HCT116 (cell line): ENCODE results near the gene SGK1.
"Not testable (repeated sequence)": the region's sequence is repeated elsewhere in the genome, so short reads cannot be mapped to it uniquely, and the experiment has no call there.

Experiments used
- CEBPB ChIP-seq: IDR thresholded peaks from 2 replicates; pipeline ENCODE4 v1.6.1; 2012; ENCODE audit warnings: low read depth
- POLR2A ChIP-seq: IDR thresholded peaks from 2 replicates; pipeline ENCODE4 v1.7.0; 2011; ENCODE audit warnings: borderline replicate concordance; ENCODE audit not compliant: insufficient read depth, insufficient read length; ENCODE audit errors: extremely low read depth
- ZNF274 ChIP-seq: fragments of 200-500 bp; sonication (Bioruptor generic); IDR thresholded peaks from 2 replicates; pipeline ENCODE4 v1.6.1; 2014; ENCODE audit warnings: mild to moderate bottlenecking, low read depth, low read length, inconsistent platforms
- TF ChIP-seq, protein P1 (sequence below), 3 experiments: fragments of 200-600 bp in 1 of 3; sonication (generic) in 1 of 3; IDR thresholded peaks in 2 of 3; conservative IDR thresholded peaks in 1 of 3; 2 replicates each; pipeline ENCODE4 v1.5.1; 2012 to 2017; ENCODE audit warnings: low read depth in 2 of 3, low read length in 2 of 3, antibody characterized with exemption in 1 of 3, borderline replicate concordance in 1 of 3, control low read depth in 1 of 3, mild to moderate bottlenecking in 1 of 3, mixed read lengths in 1 of 3, mixed run types in 1 of 3, moderate library complexity in 1 of 3; ENCODE audit not compliant: insufficient read depth in 1 of 3
- TF ChIP-seq, protein P2 (sequence below): IDR thresholded peaks from 2 replicates; pipeline ENCODE4 v1.6.1; 2012

DNA sequence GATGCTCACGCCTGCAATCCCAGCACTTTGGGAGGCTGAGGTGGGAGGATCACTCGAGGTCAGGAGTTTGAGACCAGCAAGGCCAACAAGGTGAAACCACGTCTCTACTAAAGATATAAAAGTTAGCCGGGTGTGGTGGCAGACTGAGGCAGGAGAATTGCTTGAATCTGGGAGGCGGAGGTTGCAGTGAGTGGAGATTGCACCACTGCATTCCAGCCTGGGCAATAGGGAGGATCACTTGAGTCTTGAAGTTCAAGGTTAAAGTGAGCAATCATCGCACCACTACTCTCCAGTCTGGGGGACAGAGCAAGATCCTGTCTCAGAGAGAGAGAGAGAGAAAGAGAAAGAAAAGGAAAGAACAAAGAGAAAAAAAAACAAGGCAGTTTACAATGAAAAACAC, 13.5 kb downstream of the SGK1 start:
- TF ChIP-seq, protein P1, sequence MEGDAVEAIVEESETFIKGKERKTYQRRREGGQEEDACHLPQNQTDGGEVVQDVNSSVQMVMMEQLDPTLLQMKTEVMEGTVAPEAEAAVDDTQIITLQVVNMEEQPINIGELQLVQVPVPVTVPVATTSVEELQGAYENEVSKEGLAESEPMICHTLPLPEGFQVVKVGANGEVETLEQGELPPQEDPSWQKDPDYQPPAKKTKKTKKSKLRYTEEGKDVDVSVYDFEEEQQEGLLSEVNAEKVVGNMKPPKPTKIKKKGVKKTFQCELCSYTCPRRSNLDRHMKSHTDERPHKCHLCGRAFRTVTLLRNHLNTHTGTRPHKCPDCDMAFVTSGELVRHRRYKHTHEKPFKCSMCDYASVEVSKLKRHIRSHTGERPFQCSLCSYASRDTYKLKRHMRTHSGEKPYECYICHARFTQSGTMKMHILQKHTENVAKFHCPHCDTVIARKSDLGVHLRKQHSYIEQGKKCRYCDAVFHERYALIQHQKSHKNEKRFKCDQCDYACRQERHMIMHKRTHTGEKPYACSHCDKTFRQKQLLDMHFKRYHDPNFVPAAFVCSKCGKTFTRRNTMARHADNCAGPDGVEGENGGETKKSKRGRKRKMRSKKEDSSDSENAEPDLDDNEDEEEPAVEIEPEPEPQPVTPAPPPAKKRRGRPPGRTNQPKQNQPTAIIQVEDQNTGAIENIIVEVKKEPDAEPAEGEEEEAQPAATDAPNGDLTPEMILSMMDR (IDR thresholded peaks at IDR 0.05 in 2 of 3, conservative IDR thresholded peaks at IDR 0.05 in 1 of 3; ENCODE audit: borderline replicate concordance in 1 of 3, insufficient read depth in 1 of 3, low read depth in 2 of 3, low read length in 2 of 3) = not testable (repeated sequence)
- TF ChIP-seq, protein P2, sequence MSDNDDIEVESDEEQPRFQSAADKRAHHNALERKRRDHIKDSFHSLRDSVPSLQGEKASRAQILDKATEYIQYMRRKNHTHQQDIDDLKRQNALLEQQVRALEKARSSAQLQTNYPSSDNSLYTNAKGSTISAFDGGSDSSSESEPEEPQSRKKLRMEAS = not testable (repeated sequence)
- not testable (repeated sequence) for TF ChIP-seq POLR2A, ZNF274, CEBPB
